GM23248 (cell line): ENCODE data around the gene RNF224. TPM values are rescaled to one million over a fixed set of nuclear protein-coding genes. Genes with fewer than 3 reads are reported as not detected.

Source experiments
- DNase-seq: peaks from one replicate; pipeline ENCODE4 v3.0.0-alpha.2; 2015
- H2AFZ ChIP-seq: fragments of 200-600 bp; sonication (generic); 2 replicates; pipeline ENCODE4 v1.6.1; 2016; ENCODE audit warnings: antibody characterized with exemption
- H3F3A ChIP-seq: fragments of 200-600 bp; sonication (generic); 2 replicates; pipeline ENCODE4 v1.6.1; 2016; ENCODE audit warnings: mild to moderate bottlenecking, antibody characterized with exemption, mixed run types; ENCODE audit not compliant: insufficient read depth
- H3K27ac ChIP-seq: fragments of 200-600 bp; sonication (generic); 2 replicates; pipeline ENCODE4 v1.5.1; 2016; ENCODE audit warnings: mild to moderate bottlenecking
- H3K27me3 ChIP-seq: fragments of 200-600 bp; sonication (generic); replicated peaks from 2 replicates; pipeline ENCODE4 v1.6.1; 2016; ENCODE audit warnings: mild to moderate bottlenecking; ENCODE audit not compliant: insufficient read depth
- H3K36me3 ChIP-seq: fragments of 200-600 bp; sonication (generic); 2 replicates; pipeline ENCODE4 v1.6.1; 2016; ENCODE audit warnings: low read depth, mild to moderate bottlenecking
- H3K4me1 ChIP-seq: fragments of 200-600 bp; sonication (generic); 2 replicates; pipeline ENCODE4 v1.6.1; 2016; ENCODE audit warnings: mild to moderate bottlenecking; ENCODE audit not compliant: insufficient read depth
- H3K4me2 ChIP-seq: fragments of 200-600 bp; sonication (generic); one replicate; pipeline ENCODE4 v1.6.1; 2016; ENCODE audit warnings: mild to moderate bottlenecking; ENCODE audit not compliant: unreplicated experiment
- H3K4me3 ChIP-seq: fragments of 200-600 bp; sonication (generic); 2 replicates; pipeline ENCODE4 v1.5.1; 2016; ENCODE audit warnings: mild to moderate bottlenecking
- H3K79me2 ChIP-seq: fragments of 200-600 bp; sonication (generic); 2 replicates; pipeline ENCODE4 v1.6.1; 2016; ENCODE audit warnings: mild to moderate bottlenecking; ENCODE audit not compliant: insufficient read depth
- H3K9ac ChIP-seq: fragments of 200-600 bp; sonication (generic); 2 replicates; pipeline ENCODE4 v1.6.1; 2016; ENCODE audit warnings: mild to moderate bottlenecking
- H3K9me2 ChIP-seq: fragments of 200-600 bp; sonication (generic); 2 replicates; pipeline ENCODE4 v1.6.1; 2016; ENCODE audit warnings: mixed run types, mild to moderate bottlenecking, moderate library complexity; ENCODE audit not compliant: insufficient read depth
- H3K9me3 ChIP-seq: fragments of 200-600 bp; sonication (generic); one replicate; pipeline ENCODE4 v1.6.1; 2017; ENCODE audit warnings: low read depth
- H4K20me1 ChIP-seq: fragments of 200-600 bp; sonication (generic); 2 replicates; pipeline ENCODE4 v1.6.0; 2016; ENCODE audit not compliant: insufficient read depth
- EZH2 ChIP-seq: fragments of 200-600 bp; sonication (generic); IDR thresholded peaks from 2 replicates; pipeline ENCODE4 v1.6.1; 2018; ENCODE audit warnings: antibody characterized with exemption, mild to moderate bottlenecking; ENCODE audit not compliant: insufficient read depth, poor library complexity, severe bottlenecking
- EZH2phosphoT487 ChIP-seq: fragments of 200-600 bp; sonication (generic); IDR thresholded peaks from 2 replicates; pipeline ENCODE4 v1.6.1; 2018; ENCODE audit warnings: antibody characterized with exemption, moderate library complexity, mild to moderate bottlenecking, low read depth; ENCODE audit not compliant: insufficient read depth
- WGBS, 2 experiments: methylation state at CpG; one replicate each; pipeline ENCODE4 v1.1.6; 2015 to 2017; ENCODE audit warnings: low lambda C conversion rate in 2 of 2, low coverage in 1 of 2; ENCODE audit errors: missing lambda C conversion rate in 2 of 2; 5-methylcytosine and 5-hydroxymethylcytosine counted together
- in situ Hi-C: fragments of 300-500 bp; cut with MboI; formaldehyde crosslinking; loops from 2 replicates; pipeline ENCODE4 v1.15.0; 2020
- polyA plus RNA-seq: library from polyadenylated mRNA; unstranded; fragments of >200 nt; fragmentation: Nextera tagmentation; extraction: Ambion mirVana; gene quantifications from 2 replicates; pipeline ENCODE4 v1.2.1, GENCODE V29; 2016
- total RNA-seq: library from RNA; depleted of rRNA; stranded (reverse); fragments of >200 nt; shearing (Covaris generic); gene quantifications from 2 replicates; pipeline ENCODE4 v1.2.3, GENCODE V29; 2014

Gene RNF224
- total and polyA plus RNA-seq, 2 experiments from 2014 or later, result not detected

GRCh38 chr9:137252555-137253506 is 25.5 kb downstream of the RNF224 start:
- no peak for DNase-seq
- no peak overlapping the region for H3K9ac ChIP-seq
- H3K27ac ChIP-seq, result no peak overlapping the region
- in situ Hi-C loops, result no loop called here
- no peak overlapping the region for H3K4me2 ChIP-seq
- 89 to 93% methylated on average over 24 to 34 of the region's 35 CpGs for WGBS, 2 experiments
- H2AFZ ChIP-seq, result no peak overlapping the region
- no peaks in the 10 kb centered on the region for H3K9me2 ChIP-seq
- H3K79me2 ChIP-seq, result peaks cover 26% of the 10 kb centered on the region
- H3K9me3 ChIP-seq, result no peaks in the 10 kb centered on the region
- no peaks in the 10 kb centered on the region for H3K27me3 ChIP-seq
- H3K4me3 ChIP-seq, result no peak overlapping the region
- H3K4me1 ChIP-seq, result 0 out of 2 replicates have a peak, but pooled peaks cover 3% of the 10 kb centered on the region
- TF ChIP-seq EZH2phosphoT487, result no peak
- TF ChIP-seq EZH2, result no peak
- no peaks in the 10 kb centered on the region for H3F3A ChIP-seq
- no peaks in the 10 kb centered on the region for H4K20me1 ChIP-seq
- H3K36me3 ChIP-seq, result no peaks in the 10 kb centered on the region

- H3K4me3 ChIP-seq, result peak overlapping the region; percentile 92
- H3K9me2 ChIP-seq, result no peaks in the 10 kb centered on the region
- WGBS, 2 experiments, result 39 to 40% methylated on average over 18 to 20 of the region's 21 CpGs
- peak overlapping the region; percentile 96 for H2AFZ ChIP-seq
- no peaks in the 10 kb centered on the region for H3K9me3 ChIP-seq
- peak; percentile 42 for DNase-seq
- no peak overlapping the region for H3K27ac ChIP-seq
- H3F3A ChIP-seq, result no peaks in the 10 kb centered on the region
- TF ChIP-seq EZH2phosphoT487, result no peak
- TF ChIP-seq EZH2, result no peak
- H4K20me1 ChIP-seq, result no peaks in the 10 kb centered on the region
- in situ Hi-C loops, result no loop called here
- H3K27me3 ChIP-seq, result no peaks in the 10 kb centered on the region
- H3K79me2 ChIP-seq, result peaks cover 37% of the 10 kb centered on the region
- peak overlapping the region; percentile 75 for H3K9ac ChIP-seq
- H3K4me1 ChIP-seq, result 0 out of 2 replicates have a peak, but pooled peaks cover 3% of the 10 kb centered on the region
- H3K4me2 ChIP-seq, result peak overlapping the region; percentile 88
- no peaks in the 10 kb centered on the region; the same call in 1 of the 2 replicates for H3K36me3 ChIP-seq
Observed at GRCh38 chr9:137253717-137254623, 26.7 kb downstream of the RNF224 start.

GRCh38 chr9:137254624-137255447 is 27.5 kb downstream of the RNF224 start, which contains the start of gene NELFB:
NELFB (plus strand) TSS chr9:137255327.
- in situ Hi-C loops, result no loop called here
- no peaks in the 10 kb centered on the region for H3F3A ChIP-seq
- H3K27ac ChIP-seq, result 0 out of 2 replicates have a peak within 1 kb of the TSS, but pooled peaks have one; percentile 28
- peak; percentile 90 for DNase-seq
- H3K4me3 ChIP-seq, result peak within 1 kb of the TSS; percentile 92
- TF ChIP-seq EZH2phosphoT487, result no peak
- TF ChIP-seq EZH2, result no peak
- H3K4me1 ChIP-seq, result 0 out of 2 replicates have a peak, but pooled peaks cover 3% of the 10 kb centered on the region
- peak within 1 kb of the TSS; percentile 96 for H2AFZ ChIP-seq
- 1 to 3% methylated on average over 41 to 66 of the region's 105 CpGs for WGBS, 2 experiments
- H3K9me2 ChIP-seq, result no peaks in the 10 kb centered on the region
- peak within 1 kb of the TSS; percentile 88 for H3K4me2 ChIP-seq
- H4K20me1 ChIP-seq, result no peaks in the 10 kb centered on the region
- H3K9ac ChIP-seq, result peak within 1 kb of the TSS; percentile 85
- no peaks in the 10 kb centered on the region for H3K9me3 ChIP-seq
- peaks cover 41% of the 10 kb centered on the region for H3K79me2 ChIP-seq
- H3K27me3 ChIP-seq, result no peaks in the 10 kb centered on the region
- H3K36me3 ChIP-seq, result no peaks in the 10 kb centered on the region; the same call in 1 of the 2 replicates
